Measurements from ENCODE around the gene LY6G5C.

GRCh38 chr6:31639449-31639861, 41.4 kb downstream of the LY6G5C start:
- TF ChIP-seq POLR2A (IDR thresholded peaks at IDR 0.05) (no peak), CTCF (IDR thresholded peaks at IDR 0.05) (no peak)
